ENCODE results near the gene ADGRL1.

Gene ADGRL1

GRCh38 chr19:14145381-14145780 lies 60.6 kb downstream of the ADGRL1 start:
- Histone ChIP-seq H3K14ac (ENCODE audit: low read length) (no peak overlapping the region), H4K8ac (ENCODE audit: low read depth, low read length) (no peak overlapping the region), H2AFZ (ENCODE audit: low read length) (no peak overlapping the region), H3K79me1 (ENCODE audit: low read depth, low read length) (peaks cover 7% of the 10 kb centered on the region), H2BK15ac (ENCODE audit: low read length) (no peak overlapping the region), H3K23ac (ENCODE audit: low read depth, low read length, poor library complexity) (no peak overlapping the region), H2BK12ac (ENCODE audit: low read length) (no peak overlapping the region), H3K27ac (replicated peaks; ENCODE audit: low read length) (no peak overlapping the region), H3K4me1 (ENCODE audit: control insufficient read depth in 2 of 2, insufficient read depth in 1 of 2, low read depth in 1 of 2, low read length in 2 of 2) (peaks cover 13 to 17% of the 10 kb centered on the region in 2 donors), H3K18ac (ENCODE audit: low read length) (peak overlapping the region; percentile 25), H3K27me3 (ENCODE audit: control insufficient read depth in 3 of 3, insufficient read depth in 3 of 3, low read depth in 1 of 3, low read length in 3 of 3) (no peaks in the 10 kb centered on the region), H3K9ac (ENCODE audit: low read depth, low read length, poor library complexity) (no peak overlapping the region), H2BK5ac (ENCODE audit: low read length) (no peak overlapping the region), H2BK120ac (ENCODE audit: low read depth, low read length) (no peak overlapping the region), H3K4me3 (ENCODE audit: low read length in 2 of 2) (no peak overlapping the region), H3K9me3 (replicated peaks in 1 of 2; ENCODE audit: control insufficient read depth in 2 of 2, insufficient read depth in 1 of 2, low read depth in 1 of 2, low read length in 2 of 2) (no peaks in the 10 kb centered on the region), H3K4ac (ENCODE audit: low read length) (no peak overlapping the region), H3K36me3 (replicated peaks in 1 of 2; ENCODE audit: control insufficient read depth in 2 of 2, insufficient read depth in 2 of 2, low read length in 2 of 2) (no peaks in the 10 kb centered on the region), H3K4me2 (ENCODE audit: insufficient read depth, low read length, poor library complexity, severe bottlenecking) (no peak overlapping the region), H4K91ac (ENCODE audit: low read depth, low read length, poor library complexity) (no peak overlapping the region), H2AK5ac (ENCODE audit: low read depth, low read length) (no peak overlapping the region)
- WGBS, 2 donors (ENCODE audit: extremely low coverage in 2 of 2, insufficient read length in 2 of 2, insufficient replicate concordance in 1 of 2), result no CpG with 5 or more reads among the region's 6 CpGs
- no peak for DNase-seq (ENCODE audit: low spot score)

GRCh38 chr19:14142262-14143190 lies 63.4 kb downstream of the ADGRL1 start:
- H3K27me3 ChIP-seq (ENCODE audit: control insufficient read depth in 3 of 3, insufficient read depth in 3 of 3, low read depth in 1 of 3, low read length in 3 of 3), result no peaks in the 10 kb centered on the region
- no peak overlapping the region for H3K4me3 ChIP-seq (ENCODE audit: low read length in 2 of 2)
- no peak overlapping the region for H2AK5ac ChIP-seq (ENCODE audit: low read depth, low read length)
- no peaks in the 10 kb centered on the region for H3K36me3 ChIP-seq (replicated peaks in 1 of 2; ENCODE audit: control insufficient read depth in 2 of 2, insufficient read depth in 2 of 2, low read length in 2 of 2)
- H2BK15ac ChIP-seq (ENCODE audit: low read length), result no peak overlapping the region
- H3K18ac ChIP-seq (ENCODE audit: low read length), result no peak overlapping the region
- H3K4me1 ChIP-seq (ENCODE audit: control insufficient read depth in 2 of 2, insufficient read depth in 1 of 2, low read depth in 1 of 2, low read length in 2 of 2), result peaks cover 7 to 16% of the 10 kb centered on the region in 2 donors
- H4K8ac ChIP-seq (ENCODE audit: low read depth, low read length), result no peak overlapping the region
- no peak overlapping the region for H3K4me2 ChIP-seq (ENCODE audit: insufficient read depth, low read length, poor library complexity, severe bottlenecking)
- H2AFZ ChIP-seq (ENCODE audit: low read length), result no peak overlapping the region
- H3K23ac ChIP-seq (ENCODE audit: low read depth, low read length, poor library complexity), result no peak overlapping the region
- no peak for DNase-seq (ENCODE audit: low spot score)
- no peak overlapping the region for H4K91ac ChIP-seq (ENCODE audit: low read depth, low read length, poor library complexity)
- WGBS, 2 donors (ENCODE audit: extremely low coverage in 2 of 2, insufficient read length in 2 of 2, insufficient replicate concordance in 1 of 2), result no CpG with 5 or more reads among the region's 12 CpGs
- H3K4ac ChIP-seq (ENCODE audit: low read length), result no peak overlapping the region
- no peak overlapping the region for H2BK12ac ChIP-seq (ENCODE audit: low read length)
- no peaks in the 10 kb centered on the region for H3K9me3 ChIP-seq (replicated peaks in 1 of 2; ENCODE audit: control insufficient read depth in 2 of 2, insufficient read depth in 1 of 2, low read depth in 1 of 2, low read length in 2 of 2)
- H3K9ac ChIP-seq (ENCODE audit: low read depth, low read length, poor library complexity), result no peak overlapping the region
- no peak overlapping the region for H3K27ac ChIP-seq (replicated peaks; ENCODE audit: low read length)
- H2BK120ac ChIP-seq (ENCODE audit: low read depth, low read length), result no peak overlapping the region
- peaks cover 2% of the 10 kb centered on the region for H3K79me1 ChIP-seq (ENCODE audit: low read depth, low read length)
- H2BK5ac ChIP-seq (ENCODE audit: low read length), result no peak overlapping the region
- no peak overlapping the region for H3K14ac ChIP-seq (ENCODE audit: low read length)

- H3K36me3 ChIP-seq (replicated peaks in 1 of 2; ENCODE audit: control insufficient read depth in 2 of 2, insufficient read depth in 2 of 2, low read length in 2 of 2), result no peaks in the 10 kb centered on the region
- DNase-seq (ENCODE audit: low spot score), result no peak
- H4K8ac ChIP-seq (ENCODE audit: low read depth, low read length), result no peak overlapping the region
- H3K14ac ChIP-seq (ENCODE audit: low read length), result no peak overlapping the region
- no peak overlapping the region for H3K23ac ChIP-seq (ENCODE audit: low read depth, low read length, poor library complexity)
- no peak overlapping the region for H2BK12ac ChIP-seq (ENCODE audit: low read length)
- H2BK120ac ChIP-seq (ENCODE audit: low read depth, low read length), result no peak overlapping the region
- H3K79me1 ChIP-seq (ENCODE audit: low read depth, low read length), result peaks cover 3% of the 10 kb centered on the region
- H2AFZ ChIP-seq (ENCODE audit: low read length), result no peak overlapping the region
- no peak overlapping the region for H3K4ac ChIP-seq (ENCODE audit: low read length)
- H2BK15ac ChIP-seq (ENCODE audit: low read length), result no peak overlapping the region
- H3K4me3 ChIP-seq (ENCODE audit: low read length in 2 of 2), result no peak overlapping the region
- H4K91ac ChIP-seq (ENCODE audit: low read depth, low read length, poor library complexity), result no peak overlapping the region
- H3K4me2 ChIP-seq (ENCODE audit: insufficient read depth, low read length, poor library complexity, severe bottlenecking), result no peak overlapping the region
- no peaks in the 10 kb centered on the region for H3K9me3 ChIP-seq (replicated peaks in 1 of 2; ENCODE audit: control insufficient read depth in 2 of 2, insufficient read depth in 1 of 2, low read depth in 1 of 2, low read length in 2 of 2)
- no peak overlapping the region for H2AK5ac ChIP-seq (ENCODE audit: low read depth, low read length)
- H3K18ac ChIP-seq (ENCODE audit: low read length), result no peak overlapping the region
- H3K27me3 ChIP-seq (ENCODE audit: control insufficient read depth in 3 of 3, insufficient read depth in 3 of 3, low read depth in 1 of 3, low read length in 3 of 3), result no peaks in the 10 kb centered on the region
- H3K9ac ChIP-seq (ENCODE audit: low read depth, low read length, poor library complexity), result no peak overlapping the region
- no peak overlapping the region for H2BK5ac ChIP-seq (ENCODE audit: low read length)
- H3K27ac ChIP-seq (replicated peaks; ENCODE audit: low read length), result no peak overlapping the region
- peaks cover 7 to 18% of the 10 kb centered on the region in 2 donors for H3K4me1 ChIP-seq (ENCODE audit: control insufficient read depth in 2 of 2, insufficient read depth in 1 of 2, low read depth in 1 of 2, low read length in 2 of 2)
- no CpG with 5 or more reads among the region's 8 CpGs for WGBS, 2 donors (ENCODE audit: extremely low coverage in 2 of 2, insufficient read length in 2 of 2, insufficient replicate concordance in 1 of 2)
These were observed 64.9 kb downstream of the ADGRL1 start for GRCh38 chr19:14141041-14141440.

- Histone ChIP-seq H3K9me3 (replicated peaks in 1 of 2; ENCODE audit: control insufficient read depth in 2 of 2, insufficient read depth in 1 of 2, low read depth in 1 of 2, low read length in 2 of 2) (no peaks in the 10 kb centered on the region), H3K23ac (ENCODE audit: low read depth, low read length, poor library complexity) (no peak overlapping the region), H2BK12ac (ENCODE audit: low read length) (no peak overlapping the region), H3K4me3 (ENCODE audit: low read length in 2 of 2) (no peak overlapping the region), H3K27me3 (ENCODE audit: control insufficient read depth in 3 of 3, insufficient read depth in 3 of 3, low read depth in 1 of 3, low read length in 3 of 3) (no peaks in the 10 kb centered on the region), H3K79me1 (ENCODE audit: low read depth, low read length) (peaks cover 4% of the 10 kb centered on the region), H3K4me1 (ENCODE audit: control insufficient read depth in 2 of 2, insufficient read depth in 1 of 2, low read depth in 1 of 2, low read length in 2 of 2) (peaks cover 13 to 18% of the 10 kb centered on the region in 2 donors), H4K8ac (ENCODE audit: low read depth, low read length) (no peak overlapping the region), H3K18ac (ENCODE audit: low read length) (no peak overlapping the region), H4K91ac (ENCODE audit: low read depth, low read length, poor library complexity) (no peak overlapping the region), H2AK5ac (ENCODE audit: low read depth, low read length) (no peak overlapping the region), H3K27ac (replicated peaks; ENCODE audit: low read length) (peak overlapping the region; percentile 19), H2AFZ (ENCODE audit: low read length) (no peak overlapping the region), H2BK120ac (ENCODE audit: low read depth, low read length) (no peak overlapping the region), H3K14ac (ENCODE audit: low read length) (no peak overlapping the region), H3K4ac (ENCODE audit: low read length) (no peak overlapping the region), H2BK5ac (ENCODE audit: low read length) (no peak overlapping the region), H3K4me2 (ENCODE audit: insufficient read depth, low read length, poor library complexity, severe bottlenecking) (no peak overlapping the region), H3K9ac (ENCODE audit: low read depth, low read length, poor library complexity) (no peak overlapping the region), H2BK15ac (ENCODE audit: low read length) (no peak overlapping the region), H3K36me3 (replicated peaks in 1 of 2; ENCODE audit: control insufficient read depth in 2 of 2, insufficient read depth in 2 of 2, low read length in 2 of 2) (peaks cover 0 to 2% of the 10 kb centered on the region in 2 donors)
- no CpG with 5 or more reads among the region's 9 CpGs for WGBS, 2 donors (ENCODE audit: extremely low coverage in 2 of 2, insufficient read length in 2 of 2, insufficient replicate concordance in 1 of 2)
- DNase-seq (ENCODE audit: low spot score), result no peak
These were observed 66.0 kb downstream of the ADGRL1 start for GRCh38 chr19:14139944-14140343.
